H54 (cell line): ENCODE measurements around the gene TUBA4A.

Experiments
- DNase-seq: peaks from one replicate; pipeline ENCODE4 v3.0.0; 2011; ENCODE audit warnings: low spot score, mixed read lengths; ENCODE audit not compliant: insufficient read length
- FAIRE-seq: peaks from 3 replicates; lab custom pipeline; 2011; peaks lifted over from hg19 to GRCh38; lab: Jason Lieb, UNC
- POLR2A ChIP-seq: IDR thresholded peaks from 2 replicates; pipeline ENCODE4 v1.6.1; 2011; ENCODE audit warnings: low read depth, mild to moderate bottlenecking, low read length

The TUBA4A gene

GRCh38 chr2:219247678-219248642, 5.8 kb downstream of the TUBA4A start:
- TF ChIP-seq POLR2A, result no peak
- FAIRE-seq, result no peak
- DNase-seq, result no peak

- DNase-seq (no peak), FAIRE-seq (no peak)
- no peak for TF ChIP-seq POLR2A
These were observed 7.2 kb downstream of the TUBA4A start for GRCh38 chr2:219246559-219246958.

GRCh38 chr2:219245899-219246230, 7.9 kb downstream of the TUBA4A start:
- DNase-seq (no peak), FAIRE-seq (no peak)
- TF ChIP-seq POLR2A, result no peak

GRCh38 chr2:219245148-219245898, 8.4 kb downstream of the TUBA4A start, which contains the start of the genes GLB1L and STK16:
GLB1L (minus strand) TSS chr2:219245444; CDS start chr2:219243573, 1,871 bp downstream.
STK16 (plus strand) TSS chr2:219245479; CDS start chr2:219246000, 521 bp downstream.
- DNase-seq (peak; percentile 92), FAIRE-seq (no peak)
- TF ChIP-seq POLR2A, result peak; percentile 79

GRCh38 chr2:219244789-219245147, 8.9 kb downstream of the TUBA4A start:
- TF ChIP-seq POLR2A, result no peak
- FAIRE-seq (no peak), DNase-seq (no peak)

- DNase-seq (no peak), FAIRE-seq (no peak)
- TF ChIP-seq POLR2A, result no peak
These were observed 10.4 kb downstream of the TUBA4A start for GRCh38 chr2:219243291-219243761.

- FAIRE-seq (no peak), DNase-seq (no peak)
- TF ChIP-seq POLR2A, result no peak
These were observed 19.4 kb downstream of the TUBA4A start for GRCh38 chr2:219234331-219234730.

- DNase-seq, result peak; percentile 49
- no peak for FAIRE-seq
- no peak for TF ChIP-seq POLR2A
These were observed 23.6 kb downstream of the TUBA4A start for GRCh38 chr2:219230059-219230540.

GRCh38 chr2:219229305-219230058, 24.2 kb downstream of the TUBA4A start, which contains the start of the genes ANKZF1 and ATG9A:
ANKZF1 (plus strand) TSS chr2:219229806; CDS start chr2:219230258, 452 bp downstream.
ATG9A (minus strand) TSS chr2:219229636; CDS start chr2:219228024, 1,612 bp downstream.
- TF ChIP-seq POLR2A, result peak; percentile 65
- DNase-seq, result peak; percentile 98
- FAIRE-seq, result peak; percentile 71

GRCh38 chr2:219228911-219229304, 24.8 kb downstream of the TUBA4A start:
- FAIRE-seq (no peak), DNase-seq (no peak)
- no peak for TF ChIP-seq POLR2A

- FAIRE-seq (no peak), DNase-seq (no peak)
- no peak for TF ChIP-seq POLR2A
These were observed 25.4 kb downstream of the TUBA4A start for GRCh38 chr2:219228041-219228910.

- TF ChIP-seq POLR2A, result no peak
- FAIRE-seq, result no peak
These were observed 28.4 kb downstream of the TUBA4A start for GRCh38 chr2:219225350-219225749.

More at GRCh38 chr2:219225350-219225749, 28.4 kb downstream of the TUBA4A start:
- DNase-seq, result no peak
